ENCODE measurements around the gene DNAJC5. TPM values are rescaled to one million over a fixed set of nuclear protein-coding genes. Genes with fewer than 3 reads are reported as not detected.

Gene DNAJC5
- total RNA-seq, 1 donor from 2014 or later, result 30.1 TPM

GRCh38 chr20:63930971-63931553 lies 36.1 kb downstream of the DNAJC5 start:
- intact Hi-C loops (cut with DNase I), result no loop called here
- no peak for DNase-seq (ENCODE audit: low spot score)
- ATAC-seq, result no peak

- intact Hi-C loops (cut with DNase I), result no loop called here
- DNase-seq (ENCODE audit: low spot score) (no peak), ATAC-seq (no peak)
These were observed 36.8 kb downstream of the DNAJC5 start for GRCh38 chr20:63931735-63932134.

- no peak for ATAC-seq
- intact Hi-C loops (cut with DNase I), result no loop called here
These were observed 37.8 kb downstream of the DNAJC5 start for GRCh38 chr20:63932606-63933160.

GRCh38 chr20:63933646-63934045 lies 38.7 kb downstream of the DNAJC5 start:
- DNase-seq (ENCODE audit: low spot score) (no peak), ATAC-seq (no peak)
- intact Hi-C loops (cut with DNase I), result no loop called here

More at GRCh38 chr20:63932606-63933160, 37.8 kb downstream of the DNAJC5 start:
- no peak for DNase-seq (ENCODE audit: low spot score)

- DNase-seq (ENCODE audit: low spot score) (no peak), ATAC-seq (peak; percentile 17)
- intact Hi-C loops (cut with DNase I), result no loop called here
These were observed 39.5 kb downstream of the DNAJC5 start for GRCh38 chr20:63934271-63935068.

- no peak for DNase-seq (ENCODE audit: low spot score)
- ATAC-seq, result no peak
These were observed 40.5 kb downstream of the DNAJC5 start for GRCh38 chr20:63935447-63935846.

GRCh38 chr20:63937596-63937995 lies 42.7 kb downstream of the DNAJC5 start:
- intact Hi-C loops (cut with DNase I), result no loop called here

More at GRCh38 chr20:63935447-63935846, 40.5 kb downstream of the DNAJC5 start:
- intact Hi-C loops (cut with DNase I), result no loop called here

GRCh38 chr20:63939061-63939935 lies 44.4 kb downstream of the DNAJC5 start:
- ATAC-seq (no peak), DNase-seq (ENCODE audit: low spot score) (no peak)
- intact Hi-C loops (cut with DNase I), result no loop called here

More at GRCh38 chr20:63937596-63937995, 42.7 kb downstream of the DNAJC5 start:
- no peak for DNase-seq (ENCODE audit: low spot score)
- no peak for ATAC-seq

GRCh38 chr20:63940071-63940471 lies 45.1 kb downstream of the DNAJC5 start:
- ATAC-seq (no peak), DNase-seq (ENCODE audit: low spot score) (no peak)
- intact Hi-C loops (cut with DNase I), result no loop called here

- intact Hi-C loops (cut with DNase I), result no loop called here
- DNase-seq (ENCODE audit: low spot score), result no peak
- ATAC-seq, result no peak
These were observed 45.7 kb downstream of the DNAJC5 start for GRCh38 chr20:63940472-63941266.

- intact Hi-C loops (cut with DNase I), result no loop called here
- no peak for ATAC-seq
- DNase-seq (ENCODE audit: low spot score), result peak; percentile 74
These were observed 46.6 kb downstream of the DNAJC5 start for GRCh38 chr20:63941282-63942081.

GRCh38 chr20:63942250-63942951 lies 47.5 kb downstream of the DNAJC5 start:
- DNase-seq (ENCODE audit: low spot score) (no peak), ATAC-seq (no peak)
- intact Hi-C loops (cut with DNase I), result no loop called here

GRCh38 chr20:63942969-63943807 lies 48.3 kb downstream of the DNAJC5 start:
- no peak for ATAC-seq
- DNase-seq (ENCODE audit: low spot score), result no peak
- intact Hi-C loops (cut with DNase I), result no loop called here

GRCh38 chr20:63943808-63944077 lies 48.8 kb downstream of the DNAJC5 start:
- intact Hi-C loops (cut with DNase I), result no loop called here
- DNase-seq (ENCODE audit: low spot score), result no peak
- ATAC-seq, result no peak

- ATAC-seq (no peak), DNase-seq (ENCODE audit: low spot score) (peak; percentile 61)
- intact Hi-C loops (cut with DNase I), result no loop called here
These were observed 49.4 kb downstream of the DNAJC5 start for GRCh38 chr20:63944078-63944941.

Measured in sciatic nerve (tissue), 2 donors.